Muscle layer of colon (tissue), 2 donors: ENCODE measurements around the gene CFAP90.

Experiments used
- H3K27ac ChIP-seq: one replicate; pipeline ENCODE4 v1.7.0; 2013; ENCODE audit warnings: low read depth, mild to moderate bottlenecking, low read length, moderate library complexity
- H3K27me3 ChIP-seq, 2 donors: one replicate each; pipeline ENCODE4 v1.7.0; 2013; ENCODE audit warnings: low read length in 2 of 2, mild to moderate bottlenecking in 2 of 2; ENCODE audit not compliant: insufficient read depth in 2 of 2, control insufficient read depth in 1 of 2
- H3K36me3 ChIP-seq: one replicate; pipeline ENCODE4 v1.7.0; 2013; ENCODE audit warnings: mild to moderate bottlenecking, low read length; ENCODE audit not compliant: insufficient read depth
- H3K4me1 ChIP-seq: one replicate; pipeline ENCODE4 v1.7.0; 2013; ENCODE audit warnings: mild to moderate bottlenecking, low read length; ENCODE audit not compliant: insufficient read depth
- H3K4me3 ChIP-seq, 2 donors: one replicate each; pipeline ENCODE4 v1.7.0; 2013; ENCODE audit warnings: low read length in 2 of 2, low read depth in 1 of 2, mild to moderate bottlenecking in 1 of 2, moderate library complexity in 1 of 2
- H3K9ac ChIP-seq: one replicate; pipeline ENCODE4 v1.7.0; 2013; ENCODE audit warnings: low read length
- H3K9me3 ChIP-seq: one replicate; pipeline ENCODE4 v1.7.0; 2013; ENCODE audit warnings: mild to moderate bottlenecking, low read length
- donor health status: abdominal sarcoma.
- donor health status: Adenocarcinoma of cecum.

CFAP90 gene

DNA sequence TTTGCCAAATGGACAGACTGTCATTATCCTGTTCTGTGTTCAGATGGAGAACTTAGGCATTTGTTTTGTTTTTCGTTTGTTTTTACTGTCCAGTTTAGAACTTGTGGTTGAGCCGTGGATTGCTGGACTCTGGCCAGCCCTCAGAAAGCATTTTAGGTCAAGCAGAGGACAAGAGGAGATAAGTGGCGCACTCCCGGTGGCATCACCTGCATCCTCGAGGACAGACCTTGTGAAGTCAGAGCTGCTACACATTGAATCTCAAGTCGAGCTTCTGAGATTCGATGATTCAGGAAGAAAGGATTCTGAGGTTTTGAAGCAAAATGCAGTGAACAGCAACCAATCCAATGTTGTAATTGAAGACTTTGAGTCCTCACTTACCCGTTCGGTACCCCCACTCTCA is 26.9 kb upstream of the CFAP90 start:
- Histone ChIP-seq H3K36me3 (peaks cover 51% of the 10 kb centered on the region), H3K27me3 (no peaks in the 10 kb centered on the region), H3K9ac (no peak overlapping the region), H3K4me1 (no peaks in the 10 kb centered on the region), H3K4me3 (no peak overlapping the region), H3K27ac (no peak overlapping the region), H3K9me3 (no peaks in the 10 kb centered on the region)

- Histone ChIP-seq H3K36me3 (peaks cover 47% of the 10 kb centered on the region), H3K27me3 (no peaks in the 10 kb centered on the region), H3K9ac (no peak overlapping the region), H3K9me3 (no peaks in the 10 kb centered on the region), H3K27ac (no peak overlapping the region), H3K4me1 (no peaks in the 10 kb centered on the region), H3K4me3 (no peak overlapping the region)
Observed at GRCh38 chr5:7876867-7877266, 25.9 kb upstream of the CFAP90 start.

- peaks cover 39% of the 10 kb centered on the region for H3K36me3 ChIP-seq
- no peaks in the 10 kb centered on the region for H3K27me3 ChIP-seq
- peaks cover 7% of the 10 kb centered on the region for H3K4me1 ChIP-seq
- no peak overlapping the region for H3K9ac ChIP-seq
- no peaks in the 10 kb centered on the region for H3K9me3 ChIP-seq
- H3K27ac ChIP-seq, result no peak overlapping the region
- H3K4me3 ChIP-seq, result no peak overlapping the region
Observed at GRCh38 chr5:7875151-7875550, 24.2 kb upstream of the CFAP90 start.

- no peaks in the 10 kb centered on the region for H3K9me3 ChIP-seq
- H3K4me1 ChIP-seq, result peaks cover 7% of the 10 kb centered on the region
- no peak overlapping the region for H3K9ac ChIP-seq
- no peak overlapping the region for H3K4me3 ChIP-seq
- no peak overlapping the region for H3K27ac ChIP-seq
- peaks cover 39% of the 10 kb centered on the region for H3K36me3 ChIP-seq
- H3K27me3 ChIP-seq, result no peaks in the 10 kb centered on the region
Observed at GRCh38 chr5:7874639-7875038, 23.7 kb upstream of the CFAP90 start.

- H3K27ac ChIP-seq, result no peak overlapping the region
- no peak overlapping the region for H3K9ac ChIP-seq
- H3K36me3 ChIP-seq, result peaks cover 30% of the 10 kb centered on the region
- no peaks in the 10 kb centered on the region for H3K9me3 ChIP-seq
- H3K4me3 ChIP-seq, result no peak overlapping the region
- no peaks in the 10 kb centered on the region for H3K27me3 ChIP-seq
- H3K4me1 ChIP-seq, result peaks cover 8% of the 10 kb centered on the region
Observed at GRCh38 chr5:7873216-7873615, 22.3 kb upstream of the CFAP90 start.

DNA sequence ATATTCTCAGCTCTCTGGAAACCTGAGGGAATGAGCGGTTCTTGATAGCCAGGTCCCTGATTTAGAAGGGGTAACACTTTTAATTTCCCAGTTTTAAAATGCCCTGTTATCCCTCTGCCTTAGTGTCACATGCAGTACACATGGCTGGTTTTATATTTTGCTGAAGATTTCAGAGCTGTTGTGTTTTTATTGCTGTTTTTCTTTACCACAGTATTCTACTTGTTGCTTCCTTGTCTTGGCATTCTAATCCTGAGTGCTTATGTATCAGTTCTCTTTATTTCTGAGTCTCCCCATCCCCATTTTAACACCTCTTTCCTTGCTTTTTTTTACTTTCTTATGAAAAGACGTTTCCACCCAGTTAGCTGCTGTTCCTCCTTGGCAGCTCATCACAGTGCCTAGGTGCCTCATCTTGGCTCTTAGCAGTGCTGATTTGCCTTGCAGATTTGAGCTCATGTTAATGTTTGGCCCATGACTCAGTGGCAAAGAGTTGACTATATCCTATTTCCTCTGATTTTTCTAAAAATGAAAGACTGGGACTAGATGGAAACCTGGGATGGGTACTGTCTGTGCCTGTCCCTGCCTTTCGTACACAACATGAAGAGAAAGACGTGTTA is 21.7 kb upstream of the CFAP90 start:
- Histone ChIP-seq H3K27me3 (no peaks in the 10 kb centered on the region), H3K9me3 (no peaks in the 10 kb centered on the region), H3K9ac (no peak overlapping the region), H3K36me3 (peaks cover 24% of the 10 kb centered on the region), H3K4me1 (peaks cover 14% of the 10 kb centered on the region), H3K27ac (no peak overlapping the region), H3K4me3 (no peak overlapping the region)

GRCh38 chr5:7871653-7872052 is 20.7 kb upstream of the CFAP90 start:
- no peak overlapping the region for H3K9ac ChIP-seq
- no peak overlapping the region for H3K4me3 ChIP-seq
- H3K36me3 ChIP-seq, result peaks cover 18% of the 10 kb centered on the region
- no peaks in the 10 kb centered on the region for H3K27me3 ChIP-seq
- no peak overlapping the region for H3K27ac ChIP-seq
- peaks cover 19% of the 10 kb centered on the region for H3K4me1 ChIP-seq
- H3K9me3 ChIP-seq, result no peaks in the 10 kb centered on the region

DNA sequence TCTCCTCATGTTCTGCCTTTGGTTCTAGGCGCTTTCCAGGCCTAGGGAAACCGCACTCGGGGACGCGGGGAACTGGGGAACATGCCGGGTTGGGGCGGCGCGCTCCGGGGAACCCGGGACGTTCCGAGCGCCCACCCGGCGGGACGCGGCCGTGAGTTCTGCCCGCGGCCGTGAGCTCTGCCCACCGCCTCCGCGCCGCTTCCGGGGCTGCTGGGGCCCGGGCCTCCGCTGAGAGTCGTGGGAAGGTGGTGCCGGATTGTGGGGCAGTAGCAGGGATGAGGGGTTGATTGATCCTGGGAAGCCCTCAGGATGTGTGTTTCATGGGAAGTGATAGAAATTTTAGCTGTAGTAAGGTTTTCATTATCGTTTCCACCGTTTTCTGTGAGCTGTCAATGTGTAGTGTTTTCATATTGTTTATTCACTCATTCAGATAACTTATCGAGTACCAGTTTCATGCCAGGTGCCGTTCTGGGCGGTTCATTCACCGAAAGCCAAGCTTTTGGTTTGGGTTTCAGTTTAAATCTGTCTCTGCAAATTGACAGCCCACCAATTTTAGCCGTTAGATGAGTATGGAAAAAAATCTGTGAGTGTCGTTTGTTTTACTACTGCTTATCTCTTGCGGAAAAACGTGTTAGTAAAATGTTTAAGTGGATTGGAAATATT is 18.7 kb upstream of the CFAP90 start:
- H3K9me3 ChIP-seq, result no peaks in the 10 kb centered on the region
- peak overlapping the region; percentile 40 for H3K9ac ChIP-seq
- peaks cover 19% of the 10 kb centered on the region for H3K4me1 ChIP-seq
- peak overlapping the region; percentile 79 for H3K27ac ChIP-seq
- no peaks in the 10 kb centered on the region for H3K27me3 ChIP-seq
- peaks cover 7% of the 10 kb centered on the region for H3K36me3 ChIP-seq
- peak overlapping the region; percentile 76 to 81 for H3K4me3 ChIP-seq

DNA sequence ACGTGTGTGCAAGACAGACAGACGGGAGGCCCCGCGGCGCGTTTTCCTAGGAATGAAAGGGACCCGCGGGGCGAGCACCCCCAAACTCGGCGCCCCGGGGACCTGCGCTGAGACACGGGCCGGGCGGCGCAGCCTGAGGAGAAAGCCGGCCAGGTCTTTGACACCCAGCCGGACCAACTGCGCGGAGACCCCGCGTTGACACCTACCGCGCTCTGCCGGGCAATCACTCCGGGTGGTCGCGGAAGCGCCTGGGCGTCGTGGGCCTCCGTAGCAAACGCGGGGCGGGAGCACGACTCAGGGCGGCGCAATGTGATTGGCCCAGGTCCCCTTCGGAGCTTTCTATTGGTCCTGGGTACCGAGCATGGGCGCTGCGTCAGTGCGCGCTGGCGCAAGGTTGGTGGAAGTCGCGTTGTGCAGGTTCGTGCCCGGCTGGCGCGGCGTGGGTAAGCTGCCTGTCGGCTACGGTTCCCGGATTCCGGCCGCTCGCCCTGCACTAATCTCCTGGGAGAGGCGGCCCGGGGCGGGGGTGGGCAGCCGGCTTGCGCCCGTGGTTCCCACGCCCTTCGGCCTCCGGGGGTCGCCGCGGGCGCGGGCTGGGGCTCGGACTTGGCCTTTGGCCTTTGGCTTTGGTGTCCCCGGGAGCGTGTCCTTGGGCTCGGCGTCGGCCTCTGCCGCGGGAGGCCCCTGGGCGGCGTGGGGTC is 18.0 kb upstream of the CFAP90 start, which contains the start of the genes FASTKD3 and MTRR:
Gene FASTKD3, minus strand, starts transcription at position 259 of the 701 bp plus-strand sequence. CDS start 948 bp downstream, outside the sequence.
Gene MTRR, plus strand, starts transcription at position 376 of the 701 bp plus-strand sequence. CDS start 1,647 bp downstream, outside the sequence.
- H3K27ac ChIP-seq, result peak within 1 kb of the TSS; percentile 79
- H3K9me3 ChIP-seq, result no peaks in the 10 kb centered on the region
- H3K36me3 ChIP-seq, result peaks cover 9% of the 10 kb centered on the region
- H3K9ac ChIP-seq, result peak within 1 kb of the TSS; percentile 40
- peaks cover 19% of the 10 kb centered on the region for H3K4me1 ChIP-seq
- H3K27me3 ChIP-seq, result no peaks in the 10 kb centered on the region
- peak within 1 kb of the TSS; percentile 76 to 81 for H3K4me3 ChIP-seq

- H3K4me1 ChIP-seq, result peaks cover 19% of the 10 kb centered on the region
Observed at GRCh38 chr5:7868427-7868772, 17.5 kb upstream of the CFAP90 start.

DNA sequence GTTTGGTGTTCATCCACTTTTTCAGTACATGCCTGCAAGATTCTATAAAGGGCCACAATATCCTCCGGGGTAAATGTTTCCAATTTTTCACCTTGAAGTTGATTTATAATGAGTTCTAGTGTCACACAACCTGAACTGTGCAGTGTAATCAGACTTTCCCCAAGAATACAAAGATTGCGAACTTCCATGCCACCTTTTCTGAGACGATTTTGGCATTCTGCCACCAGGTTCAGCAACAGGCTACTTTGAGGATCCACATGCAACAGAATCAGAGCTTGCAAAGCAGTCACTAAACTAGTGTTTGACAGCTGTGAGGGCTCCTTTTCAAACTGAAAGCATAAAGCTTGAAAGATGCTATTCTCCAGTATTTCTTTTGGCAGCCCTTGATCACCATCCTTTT is 16.3 kb upstream of the CFAP90 start:
- H3K4me3 ChIP-seq, result no peak overlapping the region
- no peaks in the 10 kb centered on the region for H3K27me3 ChIP-seq
- peaks cover 19% of the 10 kb centered on the region for H3K4me1 ChIP-seq
- no peaks in the 10 kb centered on the region for H3K9me3 ChIP-seq
- H3K27ac ChIP-seq, result no peak overlapping the region
- H3K9ac ChIP-seq, result no peak overlapping the region
- peaks cover 16% of the 10 kb centered on the region for H3K36me3 ChIP-seq

More at GRCh38 chr5:7868427-7868772, 17.5 kb upstream of the CFAP90 start:
- Histone ChIP-seq H3K4me3 (peak overlapping the region; percentile 76 to 81), H3K9ac (peak overlapping the region; percentile 38), H3K36me3 (peaks cover 9% of the 10 kb centered on the region), H3K9me3 (no peaks in the 10 kb centered on the region), H3K27me3 (no peaks in the 10 kb centered on the region), H3K27ac (peak overlapping the region; percentile 71)
